ENCODE measurements around the gene SRD5A2.

GRCh38 chr2:31529256-31529655, 51.5 kb downstream of the SRD5A2 start:
- no peak for TF ChIP-seq CTCF (IDR thresholded peaks at IDR 0.05)
- no peak for TF ChIP-seq POLR2AphosphoS5 (IDR thresholded peaks at IDR 0.05)

Measured in breast epithelium (tissue), 3 donors.